Activated CD8-positive, alpha-beta T cell treated with anti-CD3 and anti-CD28 coated beads, Interleukin-2, amount 10 ng/mL, durations not matched to agents 7 days and 5 days (primary cell): Measurements from ENCODE around the gene LTB. TPM values are rescaled to one million over a fixed set of nuclear protein-coding genes. Genes with fewer than 3 reads are reported as not detected.

Experiments used
- ATAC-seq: fragments of 150-1000 bp; cut with Tn5 transposase; one replicate; pipeline ENCODE4 v1.10.0; 2021; ENCODE audit warnings: moderate library complexity
- CTCF ChIA-PET: fragments of 350-600 bp; sonication (Branson Sonifier 250); formaldehyde crosslinking; loops from one replicate; lab custom pipeline; 2021; ENCODE audit warnings: antibody characterized with exemption; lab: Charles Lee
- POLR2A ChIA-PET: fragments of 350-600 bp; sonication (Branson Sonifier 250); formaldehyde crosslinking; loops from one replicate; lab custom pipeline; 2021; ENCODE audit warnings: antibody characterized with exemption; lab: Charles Lee
- DNase-seq: peaks from one replicate; pipeline ENCODE4 v3.0.0-alpha.2; 2020
- H3K27ac Mint-ChIP-seq: one replicate; pipeline ENCODE4 v1.8.0; 2021; ENCODE audit warnings: mild to moderate bottlenecking, mixed read lengths
- H3K27me3 Mint-ChIP-seq: one replicate; pipeline ENCODE4 v1.8.0; 2021; ENCODE audit warnings: low read depth, mixed read lengths
- H3K36me3 Mint-ChIP-seq: one replicate; pipeline ENCODE4 v1.8.0; 2021; ENCODE audit warnings: low read depth, mixed read lengths
- H3K4me1 Mint-ChIP-seq: one replicate; pipeline ENCODE4 v1.8.0; 2021; ENCODE audit warnings: low read depth, mixed read lengths
- H3K4me3 Mint-ChIP-seq: one replicate; pipeline ENCODE4 v1.8.0; 2021; ENCODE audit warnings: mild to moderate bottlenecking, mixed read lengths
- H3K9me3 Mint-ChIP-seq: one replicate; pipeline ENCODE4 v1.8.0; 2022; ENCODE audit warnings: mixed read lengths; ENCODE audit not compliant: insufficient read depth
- total RNA-seq, 2 experiments: library from RNA; stranded (reverse); gene quantifications; one replicate each; pipeline ENCODE4 v1.2.3, GENCODE V29; 2021

LTB gene
- total RNA-seq, 2 experiments from 2014 or later, result 613 to 618 TPM

DNA sequence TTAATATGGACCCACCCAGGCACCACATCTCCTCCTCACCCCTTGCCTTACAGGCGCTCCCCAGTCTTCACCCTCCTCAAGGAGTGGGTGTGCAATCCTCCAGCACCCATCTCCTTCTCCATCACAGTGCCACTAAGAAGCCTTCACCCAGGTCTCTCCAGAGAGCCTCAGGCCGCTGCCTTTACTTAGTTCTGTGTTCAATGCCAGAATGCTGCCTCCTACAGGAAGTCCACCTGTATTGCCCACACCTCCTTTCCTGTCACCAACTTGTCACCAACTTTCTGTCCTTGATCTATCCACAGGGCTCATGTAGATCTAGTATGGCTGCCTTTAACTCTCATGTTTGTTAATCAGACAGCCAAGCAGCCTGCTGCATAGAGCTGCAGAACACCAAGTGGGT is 3.3 kb upstream of the LTB start:
- H3K9me3 Mint-ChIP-seq, result no peaks in the 10 kb centered on the region

DNA sequence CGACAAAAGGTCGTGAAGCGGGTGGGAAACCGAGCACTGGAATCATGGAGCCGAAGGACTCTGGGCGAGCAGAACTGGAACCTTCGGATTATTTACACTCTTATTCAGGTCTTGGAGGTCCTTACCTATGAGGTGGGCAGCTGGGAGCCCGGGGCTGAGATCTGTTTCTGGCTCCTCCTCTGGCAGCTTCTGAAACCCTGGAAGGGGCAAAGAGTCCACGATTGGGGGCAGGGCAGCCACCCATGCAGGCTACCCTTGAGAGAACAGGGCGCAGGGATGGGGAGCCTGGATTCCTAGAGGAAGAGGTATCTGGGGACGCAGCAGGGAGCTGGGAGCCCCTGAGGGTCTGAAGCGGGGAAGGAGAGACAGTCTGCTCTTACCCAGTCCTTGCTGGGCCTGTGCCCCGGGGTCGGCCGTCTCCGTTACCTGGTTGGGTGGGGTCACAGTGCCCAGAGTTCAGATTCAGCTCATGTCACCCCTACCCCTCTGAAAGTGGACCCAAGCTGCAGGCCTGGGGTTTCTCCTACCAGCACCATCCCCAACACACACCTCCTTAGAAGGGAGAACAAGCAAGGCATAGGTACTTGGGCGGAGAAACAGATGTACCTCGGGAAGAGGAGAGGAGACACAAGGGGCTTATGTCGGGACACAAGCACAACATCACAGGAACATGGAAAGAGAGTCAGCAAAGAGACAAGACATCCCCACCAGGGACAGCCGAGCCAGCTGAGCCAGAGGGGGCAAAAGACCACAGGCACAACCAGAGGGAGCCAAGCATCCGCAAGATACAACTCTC is 592 bp downstream of the LTB start:
- Mint-ChIP-seq H3K4me1 (peaks cover 72% of the 10 kb centered on the region), H3K27ac (peak overlapping the region; percentile 88), H3K27me3 (no peaks in the 10 kb centered on the region), H3K4me3 (peak overlapping the region; percentile 98), H3K9me3 (no peaks in the 10 kb centered on the region), H3K36me3 (peaks cover 63% of the 10 kb centered on the region)
- CTCF ChIA-PET, result interaction anchor here (0.6 to 24.1 kb wide), 10 partner anchors 0 to 89 kb away, joined by 3 to 928 read pairs (median 8); partner anchors contain the start of genes ATP6V1G2, BAG6, DDX39B and LST1
- DNase-seq (no peak), ATAC-seq (no peak)
- POLR2A ChIA-PET, result interaction anchor here (0.6 to 14.3 kb wide), 19 partner anchors 7 to 1390 kb away, joined by 3 to 388 read pairs (median 6); partner anchors contain the start of genes ATP6V1G2, BAG6, C6orf47 and DDX39B

More for the DNA sequence above, 3.3 kb upstream of the LTB start:
- ChIA-PET POLR2A (interaction anchor here (0.8 to 14.3 kb wide), 8 partner anchors 10 to 44 kb away, joined by 3 to 388 read pairs (median 8); partner anchors contain the start of genes DDX39B, NCR3 and TNF), CTCF (interaction anchor here (1.1 to 24.1 kb wide), 9 partner anchors 4 to 240 kb away, joined by 3 to 928 read pairs (median 11); partner anchors contain the start of genes AIF1, ATP6V1G2, DDX39B and LST1)
- Mint-ChIP-seq H3K36me3 (peaks cover 60% of the 10 kb centered on the region), H3K4me3 (peak overlapping the region; percentile 84), H3K27ac (peak overlapping the region; percentile 94), H3K27me3 (no peaks in the 10 kb centered on the region), H3K4me1 (peaks cover 74% of the 10 kb centered on the region)
- ATAC-seq, result peak; percentile 16
- peak; percentile 76 for DNase-seq

- Mint-ChIP-seq H3K27me3 (no peaks in the 10 kb centered on the region), H3K4me3 (peak overlapping the region; percentile 98), H3K4me1 (peaks cover 72% of the 10 kb centered on the region), H3K9me3 (no peaks in the 10 kb centered on the region), H3K36me3 (peaks cover 70% of the 10 kb centered on the region), H3K27ac (peak overlapping the region; percentile 88)
- ChIA-PET CTCF (interaction anchor here (0.6 to 24.1 kb wide), 13 partner anchors 10 to 249 kb away, joined by 3 to 928 read pairs (median 7); partner anchors contain the start of genes AIF1, ATP6V1G2, DDX39B and LST1), POLR2A (interaction anchor here (0.6 to 14.3 kb wide), 14 partner anchors 8 to 586 kb away, joined by 3 to 388 read pairs (median 6); partner anchors contain the start of genes ATP6V1G2, BAG6, DDX39B and MICB)
- DNase-seq (peak; percentile 90), ATAC-seq (peak; percentile 70)
These were observed 1.3 kb downstream of the LTB start for GRCh38 chr6:31580807-31581433.

DNA sequence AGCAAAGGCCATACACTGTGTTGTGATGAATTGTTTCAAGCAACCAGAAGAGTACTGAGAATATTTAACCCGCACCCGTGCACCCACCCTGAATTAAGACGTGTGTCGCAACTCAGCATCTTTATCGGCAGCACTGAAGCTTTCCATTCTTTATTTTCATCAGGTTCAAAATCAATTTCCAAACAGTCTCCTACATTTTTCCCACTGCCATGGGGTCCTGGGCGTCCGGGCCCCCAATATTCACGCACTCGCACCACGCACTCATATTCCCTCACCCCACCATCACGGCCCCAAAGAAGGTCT is 1.8 kb downstream of the LTB start:
- peaks cover 76% of the 10 kb centered on the region for H3K36me3 Mint-ChIP-seq
- peak overlapping the region; percentile 88 for H3K27ac Mint-ChIP-seq
- no peak for DNase-seq
- peaks cover 72% of the 10 kb centered on the region for H3K4me1 Mint-ChIP-seq
- no peaks in the 10 kb centered on the region for H3K27me3 Mint-ChIP-seq
- no peaks in the 10 kb centered on the region for H3K9me3 Mint-ChIP-seq
- no peak for ATAC-seq
- ChIA-PET CTCF (interaction anchor here (0.8 to 24.1 kb wide), 15 partner anchors 10 to 250 kb away, joined by 3 to 928 read pairs (median 5); partner anchors contain the start of genes AIF1, ATP6V1G2, DDX39B and LST1), POLR2A (interaction anchor here (0.6 to 14.3 kb wide), 11 partner anchors 10 to 238 kb away, joined by 3 to 388 read pairs (median 7); partner anchors contain the start of genes ATP6V1G2, BAG6, DDX39B and MICB)
- peak overlapping the region; percentile 98 for H3K4me3 Mint-ChIP-seq

- DNase-seq, result no peak
- H3K4me1 Mint-ChIP-seq, result peaks cover 72% of the 10 kb centered on the region
- ChIA-PET CTCF (interaction anchor here (0.8 to 24.1 kb wide), 15 partner anchors 11 to 250 kb away, joined by 3 to 928 read pairs (median 5); partner anchors contain the start of genes AIF1, ATP6V1G2, DDX39B and LST1), POLR2A (interaction anchor here (0.6 to 14.3 kb wide), 12 partner anchors 9 to 238 kb away, joined by 3 to 388 read pairs (median 6); partner anchors contain the start of genes ATP6V1G2, BAG6, DDX39B and MICB)
- H3K4me3 Mint-ChIP-seq, result peak overlapping the region; percentile 98
- H3K27me3 Mint-ChIP-seq, result no peaks in the 10 kb centered on the region
- peaks cover 77% of the 10 kb centered on the region for H3K36me3 Mint-ChIP-seq
- peak overlapping the region; percentile 88 for H3K27ac Mint-ChIP-seq
- H3K9me3 Mint-ChIP-seq, result no peaks in the 10 kb centered on the region
- no peak for ATAC-seq
These were observed 2.4 kb downstream of the LTB start for GRCh38 chr6:31579546-31580437.

- DNase-seq, result no peak
- no peak for ATAC-seq
- Mint-ChIP-seq H3K36me3 (peaks cover 77% of the 10 kb centered on the region), H3K4me3 (peak overlapping the region; percentile 98), H3K4me1 (peaks cover 74% of the 10 kb centered on the region), H3K27ac (peak overlapping the region; percentile 82), H3K9me3 (no peaks in the 10 kb centered on the region), H3K27me3 (no peaks in the 10 kb centered on the region)
- ChIA-PET POLR2A (interaction anchor here (1.3 to 14.3 kb wide), 6 partner anchors 10 to 86 kb away, joined by 3 to 388 read pairs (median 21); partner anchors contain the start of genes ATP6V1G2, DDX39B, GPANK1 and NCR3), CTCF (interaction anchor here (1.7 to 24.1 kb wide), 5 partner anchors 12 to 251 kb away, joined by 3 to 928 read pairs (median 189); partner anchors contain the start of genes ATP6V1G2, DDX39B, LST1 and LTA)
These were observed 3.1 kb downstream of the LTB start for GRCh38 chr6:31579119-31579505.

GRCh38 chr6:31578184-31579118 is 3.8 kb downstream of the LTB start:
- H3K27me3 Mint-ChIP-seq, result no peaks in the 10 kb centered on the region
- peaks cover 73% of the 10 kb centered on the region for H3K36me3 Mint-ChIP-seq
- peak overlapping the region; percentile 82 for H3K27ac Mint-ChIP-seq
- no peak for ATAC-seq
- peak overlapping the region; percentile 98 for H3K4me3 Mint-ChIP-seq
- peaks cover 74% of the 10 kb centered on the region for H3K4me1 Mint-ChIP-seq
- no peak for DNase-seq
- no peaks in the 10 kb centered on the region for H3K9me3 Mint-ChIP-seq
- CTCF ChIA-PET, result interaction anchor here (1.7 to 24.1 kb wide), 7 partner anchors 12 to 252 kb away, joined by 3 to 928 read pairs (median 8); partner anchors contain the start of genes ATP6V1G2, DDX39B, LST1 and LTA
- POLR2A ChIA-PET, result interaction anchor here (1.0 to 14.3 kb wide), 7 partner anchors 10 to 86 kb away, joined by 3 to 388 read pairs (median 5); partner anchors contain the start of genes ATP6V1G2, GPANK1 and NCR3

DNA sequence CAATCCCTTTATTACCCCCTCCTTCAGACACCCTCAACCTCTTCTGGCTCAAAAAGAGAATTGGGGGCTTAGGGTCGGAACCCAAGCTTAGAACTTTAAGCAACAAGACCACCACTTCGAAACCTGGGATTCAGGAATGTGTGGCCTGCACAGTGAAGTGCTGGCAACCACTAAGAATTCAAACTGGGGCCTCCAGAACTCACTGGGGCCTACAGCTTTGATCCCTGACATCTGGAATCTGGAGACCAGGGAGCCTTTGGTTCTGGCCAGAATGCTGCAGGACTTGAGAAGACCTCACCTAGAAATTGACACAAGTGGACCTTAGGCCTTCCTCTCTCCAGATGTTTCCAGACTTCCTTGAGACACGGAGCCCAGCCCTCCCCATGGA is 4.7 kb downstream of the LTB start:
- DNase-seq (no peak), ATAC-seq (no peak)
- Mint-ChIP-seq H3K36me3 (peaks cover 67% of the 10 kb centered on the region), H3K9me3 (no peaks in the 10 kb centered on the region), H3K27ac (peak overlapping the region; percentile 96), H3K4me1 (peaks cover 74% of the 10 kb centered on the region), H3K4me3 (peak overlapping the region; percentile 93), H3K27me3 (no peaks in the 10 kb centered on the region)
- CTCF ChIA-PET, result interaction anchor here (1.7 to 24.1 kb wide), 5 partner anchors 13 to 253 kb away, joined by 3 to 928 read pairs (median 189); partner anchors contain the start of genes ATP6V1G2, DDX39B, LST1 and LTA
- POLR2A ChIA-PET, result interaction anchor here (0.9 to 14.3 kb wide), 8 partner anchors 8 to 1069 kb away, joined by 3 to 388 read pairs (median 10); partner anchors contain the start of genes ATP6V1G2, GPANK1, LST1 and NCR3

- ChIA-PET POLR2A (interaction anchor here (0.9 to 14.3 kb wide), 10 partner anchors 9 to 1068 kb away, joined by 3 to 388 read pairs (median 19); partner anchors contain the start of genes DDX39B, LST1 and NCR3), CTCF (interaction anchor here (1.1 to 24.1 kb wide), 6 partner anchors 13 to 253 kb away, joined by 3 to 928 read pairs (median 98); partner anchors contain the start of genes ATP6V1G2, DDX39B, LST1 and LTA)
- peaks cover 74% of the 10 kb centered on the region for H3K4me1 Mint-ChIP-seq
- peaks cover 62% of the 10 kb centered on the region for H3K36me3 Mint-ChIP-seq
- peak overlapping the region; percentile 93 for H3K4me3 Mint-ChIP-seq
- H3K27ac Mint-ChIP-seq, result peak overlapping the region; percentile 96
- H3K27me3 Mint-ChIP-seq, result no peaks in the 10 kb centered on the region
- H3K9me3 Mint-ChIP-seq, result no peaks in the 10 kb centered on the region
- ATAC-seq (peak; percentile 3), DNase-seq (peak; percentile 80)
These were observed 5.2 kb downstream of the LTB start for GRCh38 chr6:31576897-31577578.
